Activated T-cell treated with anti-CD3 and anti-CD28 coated beads for 1 hour (primary cell): Measurements from ENCODE around the gene C11orf97.
"Not testable (repeated sequence)": the region's sequence is repeated elsewhere in the genome, so short reads cannot be mapped to it uniquely, and the experiment has no call there.

ENCODE experiments used
- DNase-seq: peaks from one replicate; pipeline ENCODE4 v3.0.0-alpha.2; 2020; ENCODE audit warnings: low read depth

C11orf97 gene

GRCh38 chr11:94557992-94558391, 45.7 kb downstream of the C11orf97 start:
- no peak for DNase-seq

GRCh38 chr11:94558468-94558867, 46.2 kb downstream of the C11orf97 start:
- DNase-seq = no peak

- DNase-seq = no peak
Observed at GRCh38 chr11:94558932-94559331, 46.7 kb downstream of the C11orf97 start.

- no peak for DNase-seq
Observed at GRCh38 chr11:94559361-94559760, 47.1 kb downstream of the C11orf97 start.

- no peak for DNase-seq
Observed at GRCh38 chr11:94560834-94561233, 48.6 kb downstream of the C11orf97 start.

- no peak for DNase-seq
Observed at GRCh38 chr11:94563176-94563847, 51.1 kb downstream of the C11orf97 start.

- no peak for DNase-seq
Observed at GRCh38 chr11:94563848-94564467, 51.7 kb downstream of the C11orf97 start.

- DNase-seq = no peak
Observed at GRCh38 chr11:94567181-94567670, 55.0 kb downstream of the C11orf97 start, which contains the start of gene PIWIL4. TSS of gene PIWIL4 (plus strand) at chr11:94567368. CDS start at chr11:94567519, 151 bp downstream.

GRCh38 chr11:94568200-94568599, 55.9 kb downstream of the C11orf97 start:
- no peak for DNase-seq

- no peak for DNase-seq
Observed at GRCh38 chr11:94568717-94569116, 56.5 kb downstream of the C11orf97 start.

GRCh38 chr11:94572975-94573374, 60.7 kb downstream of the C11orf97 start:
- DNase-seq = not testable (repeated sequence)

- no peak for DNase-seq
Observed at GRCh38 chr11:94574193-94574961, 62.1 kb downstream of the C11orf97 start.

GRCh38 chr11:94576306-94576705, 64.0 kb downstream of the C11orf97 start:
- DNase-seq = no peak

GRCh38 chr11:94577841-94578240, 65.6 kb downstream of the C11orf97 start:
- DNase-seq = no peak
